Measurements from ENCODE around the gene SNX8.

Gene SNX8

DNA sequence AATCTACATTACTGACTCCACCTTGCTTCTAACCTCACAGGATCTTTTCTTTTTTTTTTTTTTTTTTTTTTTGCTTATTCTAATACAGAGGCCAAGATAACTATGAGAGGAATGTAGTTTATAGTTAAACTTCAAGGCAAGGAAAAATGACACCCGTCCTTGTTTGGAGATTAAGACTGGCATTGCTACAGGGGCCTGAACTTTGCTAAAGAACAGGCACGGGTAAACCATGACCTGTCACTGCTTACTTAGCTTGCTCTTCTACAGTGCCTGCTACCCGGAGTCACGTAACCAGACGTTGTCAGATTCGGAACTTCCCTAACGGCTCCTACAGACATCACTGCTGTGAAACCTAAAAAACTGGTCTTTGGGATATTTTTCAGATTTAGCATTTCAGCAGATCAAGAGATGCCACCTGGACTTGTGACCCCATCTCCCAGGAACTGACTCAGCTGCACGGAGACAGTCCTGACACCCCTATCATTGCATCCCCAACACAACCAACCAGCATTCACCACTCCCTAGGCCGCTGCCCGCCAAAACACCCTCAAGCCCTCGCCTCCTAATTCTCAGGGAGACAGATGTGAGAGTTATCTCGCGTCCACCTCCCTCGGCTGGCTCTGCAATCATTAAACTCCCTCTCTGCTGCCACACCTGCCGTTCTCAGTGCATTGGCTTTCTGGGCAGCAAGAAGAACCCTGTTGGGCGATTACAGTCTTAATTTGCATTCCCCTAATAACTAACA, 109.0 kb downstream of the SNX8 start:
- H3K4me3 ChIP-seq (replicated peaks; ENCODE audit: low read depth, low read length), result no peak overlapping the region
- no peak for DNase-seq (ENCODE audit: low read depth)
- TF ChIP-seq, protein P1, sequence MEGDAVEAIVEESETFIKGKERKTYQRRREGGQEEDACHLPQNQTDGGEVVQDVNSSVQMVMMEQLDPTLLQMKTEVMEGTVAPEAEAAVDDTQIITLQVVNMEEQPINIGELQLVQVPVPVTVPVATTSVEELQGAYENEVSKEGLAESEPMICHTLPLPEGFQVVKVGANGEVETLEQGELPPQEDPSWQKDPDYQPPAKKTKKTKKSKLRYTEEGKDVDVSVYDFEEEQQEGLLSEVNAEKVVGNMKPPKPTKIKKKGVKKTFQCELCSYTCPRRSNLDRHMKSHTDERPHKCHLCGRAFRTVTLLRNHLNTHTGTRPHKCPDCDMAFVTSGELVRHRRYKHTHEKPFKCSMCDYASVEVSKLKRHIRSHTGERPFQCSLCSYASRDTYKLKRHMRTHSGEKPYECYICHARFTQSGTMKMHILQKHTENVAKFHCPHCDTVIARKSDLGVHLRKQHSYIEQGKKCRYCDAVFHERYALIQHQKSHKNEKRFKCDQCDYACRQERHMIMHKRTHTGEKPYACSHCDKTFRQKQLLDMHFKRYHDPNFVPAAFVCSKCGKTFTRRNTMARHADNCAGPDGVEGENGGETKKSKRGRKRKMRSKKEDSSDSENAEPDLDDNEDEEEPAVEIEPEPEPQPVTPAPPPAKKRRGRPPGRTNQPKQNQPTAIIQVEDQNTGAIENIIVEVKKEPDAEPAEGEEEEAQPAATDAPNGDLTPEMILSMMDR (IDR thresholded peaks at IDR 0.05; ENCODE audit: low read length, missing control alignments), result no peak

DNA sequence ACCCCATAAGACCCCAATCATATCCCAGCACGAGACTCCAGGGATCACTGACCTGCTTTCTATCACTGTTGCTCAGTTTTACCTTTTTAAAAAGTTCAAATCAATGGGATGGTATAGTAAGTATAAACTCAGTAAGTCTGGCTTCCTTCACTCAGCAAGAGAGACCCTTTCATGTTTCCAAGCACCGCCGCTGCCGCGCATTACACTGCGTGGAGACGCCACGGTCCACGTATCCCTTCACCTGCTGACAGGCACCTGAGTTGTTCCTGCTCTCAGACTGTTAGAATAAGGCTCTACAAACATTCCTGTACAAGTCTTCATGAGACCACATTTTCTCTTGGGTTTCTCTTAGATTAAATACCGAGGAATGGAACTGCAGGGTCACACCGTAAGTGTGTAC, 109.8 kb downstream of the SNX8 start:
- TF ChIP-seq, protein P1 (IDR thresholded peaks at IDR 0.05; ENCODE audit: low read length, missing control alignments), result no peak
- no peak overlapping the region for H3K4me3 ChIP-seq (replicated peaks; ENCODE audit: low read depth, low read length)

GRCh38 chr7:2203766-2204300, 110.4 kb downstream of the SNX8 start:
- TF ChIP-seq, protein P1 (IDR thresholded peaks at IDR 0.05; ENCODE audit: low read length, missing control alignments), result no peak

More for the DNA sequence above, 109.8 kb downstream of the SNX8 start:
- DNase-seq (ENCODE audit: low read depth), result no peak

DNA sequence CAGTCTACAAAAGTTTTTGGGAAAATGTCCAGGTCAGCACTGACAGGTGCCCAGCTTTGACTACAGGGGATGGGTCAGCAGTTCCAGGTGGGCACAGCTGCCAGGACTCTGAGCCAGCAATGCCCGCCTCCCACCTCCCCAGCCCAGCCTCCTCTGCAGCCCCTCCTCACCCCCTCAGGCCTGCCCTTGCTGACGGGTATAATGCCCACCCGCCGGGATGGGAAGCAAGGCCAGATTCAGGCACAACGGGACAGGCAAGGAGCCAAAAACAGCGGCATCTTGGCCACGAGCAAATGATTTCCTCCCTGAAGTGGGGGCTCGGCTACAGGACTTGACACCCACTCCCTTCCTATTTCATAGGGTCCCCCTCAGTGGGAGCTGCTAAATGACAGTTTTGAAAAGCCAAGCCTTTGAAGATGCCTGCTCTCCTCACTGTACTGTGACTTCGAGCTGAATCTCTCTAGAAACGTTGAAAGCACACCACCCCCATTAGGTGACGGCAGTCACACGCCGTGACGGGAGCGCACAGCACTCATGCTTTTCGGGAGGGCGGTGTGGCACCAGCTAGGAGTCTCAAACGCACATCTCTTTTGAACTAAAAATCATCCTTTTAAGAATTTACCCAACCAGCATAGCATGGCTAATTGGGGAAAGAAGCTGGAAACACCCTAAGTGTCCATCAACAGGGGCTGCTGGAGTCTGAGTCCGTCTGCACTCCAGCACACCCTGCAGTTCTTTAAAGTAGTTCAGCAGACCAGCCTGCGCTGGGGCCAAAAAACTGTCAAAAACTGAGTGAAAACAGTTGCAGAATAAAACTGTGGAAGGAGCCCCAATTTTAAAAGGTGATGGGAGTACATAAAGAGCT, 111.1 kb downstream of the SNX8 start:
- TF ChIP-seq, protein P1 (IDR thresholded peaks at IDR 0.05; ENCODE audit: low read length, missing control alignments), result no peak
- no peak overlapping the region for H3K4me3 ChIP-seq (replicated peaks; ENCODE audit: low read depth, low read length)
- DNase-seq (ENCODE audit: low read depth), result peak; percentile 29

More at GRCh38 chr7:2203766-2204300, 110.4 kb downstream of the SNX8 start:
- H3K4me3 ChIP-seq (replicated peaks; ENCODE audit: low read depth, low read length), result no peak overlapping the region
- DNase-seq (ENCODE audit: low read depth), result no peak

DNA sequence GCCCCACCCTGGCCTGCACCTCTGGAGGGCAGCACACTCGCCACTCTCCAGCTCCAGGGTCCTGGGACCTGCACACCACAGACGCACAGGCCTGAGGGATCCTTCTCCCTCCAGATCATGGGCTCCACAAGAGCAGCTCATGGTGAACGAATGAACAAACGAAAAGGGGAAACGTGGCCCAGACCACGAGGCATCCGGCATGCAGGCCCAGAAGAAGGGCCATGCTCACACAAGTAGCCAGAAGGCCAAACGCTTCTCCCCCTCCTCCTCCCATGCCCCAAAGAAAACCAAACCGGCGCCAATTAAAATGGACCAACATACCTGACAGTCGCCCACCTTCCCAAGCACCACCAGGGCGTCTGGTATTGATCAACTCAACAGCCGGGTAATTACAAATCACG, 111.9 kb downstream of the SNX8 start:
- no peak for DNase-seq (ENCODE audit: low read depth)
- H3K4me3 ChIP-seq (replicated peaks; ENCODE audit: low read depth, low read length), result no peak overlapping the region
- TF ChIP-seq, protein P1 (IDR thresholded peaks at IDR 0.05; ENCODE audit: low read length, missing control alignments), result no peak

Measured in fibroblast of pulmonary artery (primary cell).